Measurements from ENCODE around the gene ATAD5.

The ATAD5 gene

DNA sequence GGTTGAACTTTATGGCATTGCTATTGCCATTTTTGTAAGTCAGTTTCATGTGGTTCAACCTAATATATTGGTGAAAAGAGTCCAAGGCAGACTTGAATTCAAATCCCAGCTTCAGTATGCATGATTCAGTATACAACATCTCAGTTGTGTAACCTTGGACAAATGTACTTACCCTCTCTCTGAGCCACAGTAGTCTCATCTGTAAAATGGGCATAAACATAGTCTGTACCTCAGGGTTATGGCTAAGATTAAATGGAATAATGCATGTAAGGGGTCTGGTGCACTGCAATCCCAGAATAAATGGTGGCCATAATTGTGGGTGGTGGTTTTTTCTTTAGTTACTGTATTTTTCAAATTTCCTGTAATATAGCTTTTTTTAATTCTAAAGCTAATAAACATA lies 85.3 kb downstream of the ATAD5 start:
- Histone ChIP-seq H4K20me1 (ENCODE audit: control insufficient read depth, insufficient read depth, low read depth, low read length) (no peaks in the 10 kb centered on the region), H3K4me2 (ENCODE audit: low read length) (no peak overlapping the region), H3K9me2 (replicated peaks; ENCODE audit: control insufficient read depth, low read length) (no peaks in the 10 kb centered on the region), H3K36me3 (ENCODE audit: control insufficient read depth, low read length) (no peaks in the 10 kb centered on the region), H3K27me3 (ENCODE audit: control insufficient read depth, low read length) (peaks cover 11% of the 10 kb centered on the region), H3K4me3 (ENCODE audit: low read length) (no peak overlapping the region), H3K4me1 (ENCODE audit: control insufficient read depth, low read length) (peaks cover 14% of the 10 kb centered on the region), H3K27ac (ENCODE audit: low read depth, low read length) (no peak overlapping the region), H3K9me3 (ENCODE audit: control insufficient read depth, insufficient read depth, low read length) (no peaks in the 10 kb centered on the region), H3K79me2 (ENCODE audit: control insufficient read depth, low read length) (no peaks in the 10 kb centered on the region), H3F3A (ENCODE audit: control insufficient read depth, insufficient read depth) (no peaks in the 10 kb centered on the region)
- TF ChIP-seq, protein P1, sequence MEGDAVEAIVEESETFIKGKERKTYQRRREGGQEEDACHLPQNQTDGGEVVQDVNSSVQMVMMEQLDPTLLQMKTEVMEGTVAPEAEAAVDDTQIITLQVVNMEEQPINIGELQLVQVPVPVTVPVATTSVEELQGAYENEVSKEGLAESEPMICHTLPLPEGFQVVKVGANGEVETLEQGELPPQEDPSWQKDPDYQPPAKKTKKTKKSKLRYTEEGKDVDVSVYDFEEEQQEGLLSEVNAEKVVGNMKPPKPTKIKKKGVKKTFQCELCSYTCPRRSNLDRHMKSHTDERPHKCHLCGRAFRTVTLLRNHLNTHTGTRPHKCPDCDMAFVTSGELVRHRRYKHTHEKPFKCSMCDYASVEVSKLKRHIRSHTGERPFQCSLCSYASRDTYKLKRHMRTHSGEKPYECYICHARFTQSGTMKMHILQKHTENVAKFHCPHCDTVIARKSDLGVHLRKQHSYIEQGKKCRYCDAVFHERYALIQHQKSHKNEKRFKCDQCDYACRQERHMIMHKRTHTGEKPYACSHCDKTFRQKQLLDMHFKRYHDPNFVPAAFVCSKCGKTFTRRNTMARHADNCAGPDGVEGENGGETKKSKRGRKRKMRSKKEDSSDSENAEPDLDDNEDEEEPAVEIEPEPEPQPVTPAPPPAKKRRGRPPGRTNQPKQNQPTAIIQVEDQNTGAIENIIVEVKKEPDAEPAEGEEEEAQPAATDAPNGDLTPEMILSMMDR (IDR thresholded peaks at IDR 0.05; ENCODE audit: low read depth, low read length, poor library complexity, severe bottlenecking) = no peak
- no peak for TF ChIP-seq EZH2phosphoT487 (IDR thresholded peaks at IDR 0.05; ENCODE audit: borderline replicate concordance, low read length)

DNA sequence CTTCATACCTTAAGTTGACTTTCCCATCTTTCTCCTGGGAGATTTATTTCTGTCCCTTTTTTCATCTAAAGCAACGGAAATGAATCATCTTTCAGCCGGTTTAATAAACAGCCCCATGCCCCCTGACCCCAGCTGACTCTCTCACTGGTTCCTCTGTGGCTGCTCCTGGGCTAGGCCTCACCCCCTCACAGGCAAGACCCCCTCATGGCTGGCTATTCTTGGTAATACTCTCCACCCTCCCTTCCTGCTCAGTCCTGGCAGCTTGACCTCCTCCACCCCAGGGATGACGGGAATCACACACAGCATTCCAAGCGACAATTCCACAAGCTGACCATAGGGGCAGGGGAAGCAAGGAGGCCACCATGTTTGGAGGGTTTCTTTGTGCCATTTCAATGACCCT lies 88.5 kb downstream of the ATAD5 start:
- Histone ChIP-seq H4K20me1 (ENCODE audit: control insufficient read depth, insufficient read depth, low read depth, low read length) (no peaks in the 10 kb centered on the region), H3K79me2 (ENCODE audit: control insufficient read depth, low read length) (no peaks in the 10 kb centered on the region), H3K9me3 (ENCODE audit: control insufficient read depth, insufficient read depth, low read length) (no peaks in the 10 kb centered on the region), H3K36me3 (ENCODE audit: control insufficient read depth, low read length) (no peaks in the 10 kb centered on the region), H3K27me3 (ENCODE audit: control insufficient read depth, low read length) (peaks cover 27% of the 10 kb centered on the region), H3K4me2 (ENCODE audit: low read length) (no peak overlapping the region), H3F3A (ENCODE audit: control insufficient read depth, insufficient read depth) (no peaks in the 10 kb centered on the region), H3K4me1 (ENCODE audit: control insufficient read depth, low read length) (peaks cover 23% of the 10 kb centered on the region), H3K9me2 (replicated peaks; ENCODE audit: control insufficient read depth, low read length) (no peaks in the 10 kb centered on the region), H3K4me3 (ENCODE audit: low read length) (no peak overlapping the region), H3K27ac (ENCODE audit: low read depth, low read length) (no peak overlapping the region)
- TF ChIP-seq, protein P1 (IDR thresholded peaks at IDR 0.05; ENCODE audit: low read depth, low read length, poor library complexity, severe bottlenecking) = no peak
- TF ChIP-seq EZH2phosphoT487 (IDR thresholded peaks at IDR 0.05; ENCODE audit: borderline replicate concordance, low read length) = no peak

DNA sequence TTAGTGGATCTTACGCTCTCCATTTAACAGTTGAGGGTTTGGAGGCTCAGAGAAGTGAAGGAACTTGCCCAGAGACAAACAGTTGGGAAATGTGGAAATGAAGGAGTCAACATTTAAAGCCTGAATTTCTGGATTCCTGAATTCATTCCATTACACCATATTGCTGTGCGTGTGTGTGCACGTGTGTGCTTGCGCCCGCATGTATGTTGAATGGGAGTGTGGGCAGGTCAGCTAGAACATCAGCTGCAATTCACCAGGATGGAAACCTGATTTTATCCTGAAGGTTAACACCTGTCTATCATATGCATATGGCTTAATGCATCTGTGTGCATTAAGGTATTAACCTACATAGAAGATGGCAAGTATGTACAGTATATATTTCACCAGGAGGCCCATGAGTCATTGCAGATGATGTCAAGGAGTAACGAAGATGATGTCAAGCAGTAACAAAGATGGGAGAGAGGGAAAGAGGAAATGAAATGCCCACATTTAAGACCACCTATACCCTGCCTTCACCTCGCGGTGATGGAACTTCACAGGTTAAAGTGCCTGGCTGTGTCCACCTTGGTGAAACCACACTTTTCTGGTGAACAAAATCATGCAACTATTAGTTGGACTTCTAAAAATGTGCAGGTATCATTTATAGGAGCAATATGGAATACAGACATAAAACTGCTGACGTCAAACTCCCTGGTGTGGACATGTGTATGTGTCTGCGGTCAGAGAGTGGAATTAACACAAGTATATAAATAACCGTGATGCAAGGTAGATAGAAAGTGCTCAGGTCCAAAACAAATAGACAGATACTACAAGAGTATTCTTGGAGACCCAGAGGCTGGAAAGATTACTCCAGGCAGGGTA lies 89.1 kb downstream of the ATAD5 start:
- Histone ChIP-seq H3K4me3 (ENCODE audit: low read length) (peak overlapping the region; percentile 75), H3K9me2 (replicated peaks; ENCODE audit: control insufficient read depth, low read length) (no peaks in the 10 kb centered on the region), H4K20me1 (ENCODE audit: control insufficient read depth, insufficient read depth, low read depth, low read length) (no peaks in the 10 kb centered on the region), H3F3A (ENCODE audit: control insufficient read depth, insufficient read depth) (no peaks in the 10 kb centered on the region), H3K27me3 (ENCODE audit: control insufficient read depth, low read length) (peaks cover 27% of the 10 kb centered on the region), H3K9me3 (ENCODE audit: control insufficient read depth, insufficient read depth, low read length) (no peaks in the 10 kb centered on the region), H3K27ac (ENCODE audit: low read depth, low read length) (no peak overlapping the region), H3K4me1 (ENCODE audit: control insufficient read depth, low read length) (peaks cover 23% of the 10 kb centered on the region), H3K79me2 (ENCODE audit: control insufficient read depth, low read length) (no peaks in the 10 kb centered on the region), H3K36me3 (ENCODE audit: control insufficient read depth, low read length) (no peaks in the 10 kb centered on the region), H3K4me2 (ENCODE audit: low read length) (peak overlapping the region; percentile 95)
- TF ChIP-seq, protein P1 (IDR thresholded peaks at IDR 0.05; ENCODE audit: low read depth, low read length, poor library complexity, severe bottlenecking) = no peak
- TF ChIP-seq EZH2phosphoT487 (IDR thresholded peaks at IDR 0.05; ENCODE audit: borderline replicate concordance, low read length) = no peak

Measured in DOHH2 (cell line).